Ovary (tissue), 3 donors: ENCODE data around the gene OTUB1.

Experiments used
- EP300 ChIP-seq: sonication (generic); formaldehyde crosslinking; IDR thresholded peaks from one replicate; pipeline ENCODE4 v1.6.1; 2017; ENCODE audit warnings: antibody characterized with exemption
- POLR2A ChIP-seq: fragments of 450-650 bp; IDR thresholded peaks from one replicate; pipeline ENCODE4 v1.6.1; 2017; ENCODE audit warnings: antibody characterized with exemption, mild to moderate bottlenecking, moderate library complexity
- TF ChIP-seq, protein P1 (sequence below), 3 donors: fragments of 450-650 bp in 2 of 3; fragments of 200-600 bp in 1 of 3; IDR thresholded peaks; one replicate each; pipeline versions ENCODE4 v1.5.1 to v1.8.0; 2016 to 2022; ENCODE audit warnings: antibody characterized with exemption in 3 of 3, mild to moderate bottlenecking in 1 of 3
- donor health status: DM: no; HTN: no; CAD: no.

DNA sequence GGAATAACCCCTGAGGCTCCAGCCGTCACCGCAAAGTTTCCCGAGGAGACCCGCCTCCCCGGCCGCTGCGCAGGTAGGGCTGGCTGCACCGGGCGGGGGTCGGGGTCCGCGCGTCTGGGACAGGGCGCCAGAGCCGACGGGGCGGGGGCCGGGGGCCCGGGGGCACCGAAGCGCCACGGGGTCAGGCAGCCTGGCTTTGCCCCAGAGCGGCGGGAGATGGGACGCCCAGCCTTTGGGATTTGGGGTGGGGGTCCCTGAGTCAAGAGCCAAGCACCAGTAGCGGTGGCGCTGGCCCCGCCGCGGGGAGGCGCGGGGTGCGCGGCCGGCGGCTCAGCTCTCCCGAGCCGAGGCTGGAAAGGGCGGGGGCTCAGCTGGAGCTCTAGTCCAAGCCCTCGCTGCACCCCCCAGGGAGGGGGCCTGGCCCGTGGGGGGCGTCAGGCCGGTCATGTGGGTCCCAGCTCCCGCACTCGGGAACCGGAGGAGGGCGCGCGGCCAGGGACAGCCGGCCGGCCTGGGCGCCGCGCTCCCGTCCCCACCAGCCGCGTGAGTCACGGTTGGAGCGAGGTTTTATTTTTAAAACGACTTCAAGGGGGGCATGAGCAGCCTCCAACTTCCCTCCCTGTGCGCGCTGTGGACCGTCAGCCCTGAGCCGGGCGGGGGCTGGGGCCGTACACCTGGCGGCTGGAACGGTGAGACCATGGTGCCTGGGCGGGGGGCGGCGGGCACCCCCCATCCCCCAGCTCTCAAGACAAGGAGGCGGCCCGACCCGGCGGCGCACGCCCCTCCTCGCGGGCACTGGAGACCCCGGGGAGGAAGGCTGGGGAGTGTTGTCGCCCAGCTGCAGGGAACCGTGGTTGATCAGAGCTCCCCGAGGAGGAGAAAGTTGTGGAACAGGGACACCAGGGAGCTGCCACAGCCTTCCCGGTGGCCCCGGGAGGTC lies 50.1 kb downstream of the OTUB1 start:
- TF ChIP-seq, protein P1, sequence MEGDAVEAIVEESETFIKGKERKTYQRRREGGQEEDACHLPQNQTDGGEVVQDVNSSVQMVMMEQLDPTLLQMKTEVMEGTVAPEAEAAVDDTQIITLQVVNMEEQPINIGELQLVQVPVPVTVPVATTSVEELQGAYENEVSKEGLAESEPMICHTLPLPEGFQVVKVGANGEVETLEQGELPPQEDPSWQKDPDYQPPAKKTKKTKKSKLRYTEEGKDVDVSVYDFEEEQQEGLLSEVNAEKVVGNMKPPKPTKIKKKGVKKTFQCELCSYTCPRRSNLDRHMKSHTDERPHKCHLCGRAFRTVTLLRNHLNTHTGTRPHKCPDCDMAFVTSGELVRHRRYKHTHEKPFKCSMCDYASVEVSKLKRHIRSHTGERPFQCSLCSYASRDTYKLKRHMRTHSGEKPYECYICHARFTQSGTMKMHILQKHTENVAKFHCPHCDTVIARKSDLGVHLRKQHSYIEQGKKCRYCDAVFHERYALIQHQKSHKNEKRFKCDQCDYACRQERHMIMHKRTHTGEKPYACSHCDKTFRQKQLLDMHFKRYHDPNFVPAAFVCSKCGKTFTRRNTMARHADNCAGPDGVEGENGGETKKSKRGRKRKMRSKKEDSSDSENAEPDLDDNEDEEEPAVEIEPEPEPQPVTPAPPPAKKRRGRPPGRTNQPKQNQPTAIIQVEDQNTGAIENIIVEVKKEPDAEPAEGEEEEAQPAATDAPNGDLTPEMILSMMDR (IDR thresholded peaks at IDR 0.05) = no peak
- no peak for TF ChIP-seq POLR2A
- TF ChIP-seq EP300 = no peak
